ENCODE data around the gene SPPL3. TPM values are rescaled to one million over a fixed set of nuclear protein-coding genes. Genes with fewer than 3 reads are reported as not detected.

SPPL3 gene
- total and polyA plus RNA-seq, 7 donors, result 7.3 to 24.2 (median 17.5) TPM

GRCh38 chr12:120810021-120810420, 94.1 kb downstream of the SPPL3 start:
- Histone ChIP-seq H3K36me3 (ENCODE audit: insufficient read depth in 1 of 2, low read depth in 1 of 2) (peaks cover 0 to 24% of the 10 kb centered on the region in 2 donors), H3K4me3 (no peak overlapping the region), H3K27ac (no peak overlapping the region), H3K9me3 (no peaks in the 10 kb centered on the region), H3K27me3 (ENCODE audit: insufficient read depth in 3 of 3, low read length in 2 of 3) (no peaks in the 10 kb centered on the region), H3K4me1 (peaks cover 10% of the 10 kb centered on the region)
- DNase-seq (no peak), ATAC-seq (no peak)
- no peak for TF ChIP-seq CTCF (IDR thresholded peaks at IDR 0.05)
- intact Hi-C loops (cut with DNase I), result no loop called here
- 95 to 100% (median 98%) methylated on average over 3 of the region's 3 CpGs for WGBS, 3 donors

- no peak for TF ChIP-seq CTCF (IDR thresholded peaks at IDR 0.05)
Observed at GRCh38 chr12:120804428-120804827, 99.7 kb downstream of the SPPL3 start.

GRCh38 chr12:120801146-120801545, 103.0 kb downstream of the SPPL3 start:
- ATAC-seq, result no peak

More at GRCh38 chr12:120804428-120804827, 99.7 kb downstream of the SPPL3 start:
- H3K27ac ChIP-seq, result no peak overlapping the region
- H3K27me3 ChIP-seq (ENCODE audit: insufficient read depth in 3 of 3, low read length in 2 of 3), result no peaks in the 10 kb centered on the region
- H3K4me1 ChIP-seq, result peaks cover 21% of the 10 kb centered on the region
- peaks cover 0 to 11% of the 10 kb centered on the region in 2 donors for H3K36me3 ChIP-seq (ENCODE audit: insufficient read depth in 1 of 2, low read depth in 1 of 2)
- intact Hi-C loops (cut with DNase I), result loop anchor here in 1 of 2 donors (5.0 kb wide), 1 partner anchor 38 kb away; no protein-coding TSS in a partner anchor
- no peaks in the 10 kb centered on the region for H3K9me3 ChIP-seq
- no peak overlapping the region for H3K4me3 ChIP-seq
- no peak for DNase-seq
- no peak for ATAC-seq

GRCh38 chr12:120800665-120801064, 103.5 kb downstream of the SPPL3 start:
- H3K4me3 ChIP-seq, result no peak overlapping the region
- ATAC-seq (no peak), DNase-seq (no peak)
- no peaks in the 10 kb centered on the region for H3K27me3 ChIP-seq (ENCODE audit: insufficient read depth in 3 of 3, low read length in 2 of 3)
- H3K9me3 ChIP-seq, result peaks cover 4% of the 10 kb centered on the region
- H3K36me3 ChIP-seq (ENCODE audit: insufficient read depth in 1 of 2, low read depth in 1 of 2), result no peaks in the 10 kb centered on the region
- intact Hi-C loops (cut with DNase I), result loop anchor here in 1 of 2 donors (5.0 kb wide), 1 partner anchor 42 kb away; no protein-coding TSS in a partner anchor
- H3K4me1 ChIP-seq, result peaks cover 21% of the 10 kb centered on the region
- no peak for TF ChIP-seq CTCF (IDR thresholded peaks at IDR 0.05)
- no peak overlapping the region for H3K27ac ChIP-seq

More at GRCh38 chr12:120801146-120801545, 103.0 kb downstream of the SPPL3 start:
- Histone ChIP-seq H3K4me3 (no peak overlapping the region), H3K36me3 (ENCODE audit: insufficient read depth in 1 of 2, low read depth in 1 of 2) (no peaks in the 10 kb centered on the region), H3K27ac (no peak overlapping the region), H3K4me1 (peaks cover 21% of the 10 kb centered on the region), H3K27me3 (ENCODE audit: insufficient read depth in 3 of 3, low read length in 2 of 3) (no peaks in the 10 kb centered on the region), H3K9me3 (no peaks in the 10 kb centered on the region)
- TF ChIP-seq CTCF (IDR thresholded peaks at IDR 0.05), result no peak
- intact Hi-C loops (cut with DNase I), result loop anchor here in 1 of 2 donors (5.0 kb wide), 1 partner anchor 41 kb away; no protein-coding TSS in a partner anchor
- WGBS, 3 donors, result 85 to 93% (median 91%) methylated on average over 2 of the region's 2 CpGs
- DNase-seq, result no peak
